ENCODE results near the gene ACSL6.

Gene ACSL6

GRCh38 chr5:132001647-132002561 lies 9.6 kb downstream of the ACSL6 start:
- no peak overlapping the region; the same call in 1 of the 2 replicates for H3K9ac ChIP-seq
- no peak overlapping the region for H3K4me3 ChIP-seq
- H3K27ac ChIP-seq = no peak overlapping the region
- H3K27me3 ChIP-seq = no peaks in the 10 kb centered on the region
- peaks cover 5% of the 10 kb centered on the region; the same call in 1 of the 2 replicates for H4K20me1 ChIP-seq
- peaks cover 79% of the 10 kb centered on the region for H3K4me1 ChIP-seq
- no peaks in the 10 kb centered on the region for H3K9me3 ChIP-seq
- no peak for TF ChIP-seq Cebpa-rat (IDR thresholded peaks at IDR 0.05)
- peak overlapping the region; percentile 88 for H3K4me2 ChIP-seq
- H3K36me3 ChIP-seq = no peaks in the 10 kb centered on the region

GRCh38 chr5:132000677-132001453 lies 10.6 kb downstream of the ACSL6 start:
- H3K36me3 ChIP-seq = no peaks in the 10 kb centered on the region
- no peaks in the 10 kb centered on the region for H3K27me3 ChIP-seq
- no peaks in the 10 kb centered on the region for H3K9me3 ChIP-seq
- H3K4me2 ChIP-seq = peak overlapping the region; percentile 88
- H4K20me1 ChIP-seq = peaks cover 5% of the 10 kb centered on the region; the same call in 1 of the 2 replicates
- H3K9ac ChIP-seq = no peak overlapping the region
- H3K27ac ChIP-seq = peak overlapping the region; percentile 49; the same call in 1 of the 2 replicates
- no peak; the same call in 1 of the 2 replicates for TF ChIP-seq Cebpa-rat (IDR thresholded peaks at IDR 0.05)
- H3K4me1 ChIP-seq = peaks cover 85% of the 10 kb centered on the region
- no peak overlapping the region for H3K4me3 ChIP-seq

- H3K4me2 ChIP-seq = peak overlapping the region; percentile 88
- peak overlapping the region; percentile 48; the same call in 1 of the 2 replicates for H3K9ac ChIP-seq
- H3K36me3 ChIP-seq = no peaks in the 10 kb centered on the region
- no peaks in the 10 kb centered on the region for H3K27me3 ChIP-seq
- no peak overlapping the region for H3K4me3 ChIP-seq
- peaks cover 85% of the 10 kb centered on the region for H3K4me1 ChIP-seq
- H4K20me1 ChIP-seq = peaks cover 5% of the 10 kb centered on the region; the same call in 1 of the 2 replicates
- H3K9me3 ChIP-seq = no peaks in the 10 kb centered on the region
- no peak for TF ChIP-seq Cebpa-rat (IDR thresholded peaks at IDR 0.05)
- peak overlapping the region; percentile 49 for H3K27ac ChIP-seq
Observed at GRCh38 chr5:132000241-132000490, 11.3 kb downstream of the ACSL6 start.

- Histone ChIP-seq H3K4me2 (peak overlapping the region; percentile 88), H3K36me3 (no peaks in the 10 kb centered on the region), H3K27me3 (no peaks in the 10 kb centered on the region), H3K9me3 (no peaks in the 10 kb centered on the region), H4K20me1 (peaks cover 5% of the 10 kb centered on the region; the same call in 1 of the 2 replicates), H3K4me1 (peaks cover 89% of the 10 kb centered on the region), H3K9ac (peak overlapping the region; percentile 48; the same call in 1 of the 2 replicates), H3K27ac (peak overlapping the region; percentile 49), H3K4me3 (0 out of 2 replicates have a peak overlapping the region, but pooled peaks have one; percentile 21)
- no peak for TF ChIP-seq Cebpa-rat (IDR thresholded peaks at IDR 0.05)
Observed at GRCh38 chr5:131999441-132000240, 11.8 kb downstream of the ACSL6 start.

- Histone ChIP-seq H3K4me2 (peak overlapping the region; percentile 88), H3K27ac (peak overlapping the region; percentile 49; the same call in 1 of the 2 replicates), H3K9ac (no peak overlapping the region), H4K20me1 (peaks cover 5% of the 10 kb centered on the region; the same call in 1 of the 2 replicates), H3K4me3 (0 out of 2 replicates have a peak overlapping the region, but pooled peaks have one; percentile 21), H3K4me1 (peaks cover 94% of the 10 kb centered on the region), H3K36me3 (no peaks in the 10 kb centered on the region), H3K9me3 (no peaks in the 10 kb centered on the region), H3K27me3 (no peaks in the 10 kb centered on the region)
- TF ChIP-seq Cebpa-rat (IDR thresholded peaks at IDR 0.05) = no peak
Observed at GRCh38 chr5:131999041-131999440, 12.4 kb downstream of the ACSL6 start.

GRCh38 chr5:131998431-131999040 lies 12.9 kb downstream of the ACSL6 start:
- H3K9ac ChIP-seq = no peak overlapping the region
- TF ChIP-seq Cebpa-rat (IDR thresholded peaks at IDR 0.05) = no peak
- peaks cover 5% of the 10 kb centered on the region; the same call in 1 of the 2 replicates for H4K20me1 ChIP-seq
- H3K27me3 ChIP-seq = no peaks in the 10 kb centered on the region
- peaks cover 94% of the 10 kb centered on the region for H3K4me1 ChIP-seq
- H3K4me2 ChIP-seq = peak overlapping the region; percentile 88
- no peaks in the 10 kb centered on the region for H3K36me3 ChIP-seq
- H3K9me3 ChIP-seq = no peaks in the 10 kb centered on the region
- H3K27ac ChIP-seq = peak overlapping the region; percentile 49; the same call in 1 of the 2 replicates
- H3K4me3 ChIP-seq = 0 out of 2 replicates have a peak overlapping the region, but pooled peaks have one; percentile 21

GRCh38 chr5:131997727-131998117 lies 13.7 kb downstream of the ACSL6 start:
- no peaks in the 10 kb centered on the region for H3K9me3 ChIP-seq
- H3K27me3 ChIP-seq = no peaks in the 10 kb centered on the region
- peaks cover 5% of the 10 kb centered on the region; the same call in 1 of the 2 replicates for H4K20me1 ChIP-seq
- peak overlapping the region; percentile 41; the same call in 1 of the 2 replicates for H3K27ac ChIP-seq
- H3K4me1 ChIP-seq = peaks cover 86% of the 10 kb centered on the region
- H3K36me3 ChIP-seq = no peaks in the 10 kb centered on the region
- H3K9ac ChIP-seq = no peak overlapping the region
- peak overlapping the region; percentile 88 for H3K4me2 ChIP-seq
- H3K4me3 ChIP-seq = no peak overlapping the region
- TF ChIP-seq Cebpa-rat (IDR thresholded peaks at IDR 0.05) = no peak

GRCh38 chr5:131997026-131997726 lies 14.3 kb downstream of the ACSL6 start:
- peak overlapping the region; percentile 46; the same call in 1 of the 2 replicates for H3K27ac ChIP-seq
- H3K4me1 ChIP-seq = peaks cover 80% of the 10 kb centered on the region
- no peaks in the 10 kb centered on the region for H3K9me3 ChIP-seq
- H3K27me3 ChIP-seq = no peaks in the 10 kb centered on the region
- no peak overlapping the region for H3K4me3 ChIP-seq
- peak overlapping the region; percentile 88 for H3K4me2 ChIP-seq
- H3K9ac ChIP-seq = peak overlapping the region; percentile 53; the same call in 1 of the 2 replicates
- no peaks in the 10 kb centered on the region for H3K36me3 ChIP-seq
- no peak for TF ChIP-seq Cebpa-rat (IDR thresholded peaks at IDR 0.05)
- peaks cover 5% of the 10 kb centered on the region; the same call in 1 of the 2 replicates for H4K20me1 ChIP-seq

All from BLaER1 (cell line).